A204.1 (cell line): ENCODE measurements around the gene BCL2L12.
"Not testable (repeated sequence)": the region's sequence is repeated elsewhere in the genome, so short reads cannot be mapped to it uniquely, and the experiment has no call there.

Experiments used
- FAIRE-seq: peaks from 2 replicates; lab custom pipeline; 2012; peaks lifted over from hg19 to GRCh38; lab: Jason Lieb, UNC

BCL2L12 gene

GRCh38 chr19:49665351-49666119 is at the start of gene BCL2L12, which contains the start of gene IRF3:
TSS of gene BCL2L12 (plus strand) at chr19:49665933. CDS start at chr19:49666693, 760 bp downstream.
TSS of gene IRF3 (minus strand) at chr19:49665857. CDS start at chr19:49664838, 1,019 bp downstream.
- FAIRE-seq = peak; percentile 98

GRCh38 chr19:49616532-49616931 is 49.2 kb upstream of the BCL2L12 start:
- FAIRE-seq = no peak

GRCh38 chr19:49616945-49617344 is 48.8 kb upstream of the BCL2L12 start:
- FAIRE-seq = no peak

GRCh38 chr19:49617860-49618259 is 47.9 kb upstream of the BCL2L12 start:
- not testable (repeated sequence) for FAIRE-seq

GRCh38 chr19:49624967-49625910 is 40.5 kb upstream of the BCL2L12 start:
- FAIRE-seq = no peak

- no peak for FAIRE-seq
These were observed 39.5 kb upstream of the BCL2L12 start for GRCh38 chr19:49626226-49626625.

GRCh38 chr19:49629659-49630058 is 36.1 kb upstream of the BCL2L12 start:
- no peak for FAIRE-seq

- FAIRE-seq = no peak
These were observed 34.6 kb upstream of the BCL2L12 start for GRCh38 chr19:49631014-49631588.

- FAIRE-seq = no peak
These were observed 34.0 kb upstream of the BCL2L12 start for GRCh38 chr19:49631610-49632192.

- FAIRE-seq = no peak
These were observed 33.2 kb upstream of the BCL2L12 start for GRCh38 chr19:49632576-49632975.

GRCh38 chr19:49633273-49633672 is 32.5 kb upstream of the BCL2L12 start:
- FAIRE-seq = not testable (repeated sequence)

GRCh38 chr19:49635530-49636232 is 30.1 kb upstream of the BCL2L12 start:
- no peak for FAIRE-seq

GRCh38 chr19:49636233-49636932 is 29.4 kb upstream of the BCL2L12 start:
- FAIRE-seq = no peak

- no peak for FAIRE-seq
These were observed 27.7 kb upstream of the BCL2L12 start for GRCh38 chr19:49637821-49638738.

GRCh38 chr19:49639401-49640112 is 26.2 kb upstream of the BCL2L12 start:
- no peak for FAIRE-seq

- peak; percentile 99 for FAIRE-seq
These were observed 25.4 kb upstream of the BCL2L12 start, which contains the start of gene RRAS for GRCh38 chr19:49640113-49640898. TSS of gene RRAS (minus strand) at chr19:49640143. CDS start at chr19:49640098, 45 bp downstream.

- peak; percentile 95 for FAIRE-seq
These were observed 23.8 kb upstream of the BCL2L12 start, which contains the start of gene SCAF1 for GRCh38 chr19:49641688-49642491. TSS of gene SCAF1 (plus strand) at chr19:49642209. CDS start at chr19:49645027, 2,818 bp downstream.
